ENCODE results near the gene HDAC5.

DNA sequence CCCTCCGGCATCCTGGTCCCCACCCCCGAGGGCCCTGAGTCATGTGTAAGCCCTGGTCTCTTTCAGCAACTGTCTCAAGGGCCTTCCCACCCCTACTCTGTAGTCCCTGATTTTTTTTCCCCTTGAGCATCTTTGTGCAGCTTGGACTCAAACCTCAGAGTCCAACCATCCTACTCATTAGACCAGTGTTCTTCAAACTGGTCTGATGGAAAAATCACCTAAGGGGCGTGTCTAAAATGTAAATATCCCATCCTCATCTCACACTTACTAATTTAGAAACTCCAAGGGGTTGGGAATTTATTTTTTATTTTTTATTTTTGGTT, 52.3 kb downstream of the HDAC5 start:
- TF ChIP-seq POLR2AphosphoS5 (IDR thresholded peaks at IDR 0.05; ENCODE audit: low read depth, low read length), result no peak
- TF ChIP-seq, protein P1, sequence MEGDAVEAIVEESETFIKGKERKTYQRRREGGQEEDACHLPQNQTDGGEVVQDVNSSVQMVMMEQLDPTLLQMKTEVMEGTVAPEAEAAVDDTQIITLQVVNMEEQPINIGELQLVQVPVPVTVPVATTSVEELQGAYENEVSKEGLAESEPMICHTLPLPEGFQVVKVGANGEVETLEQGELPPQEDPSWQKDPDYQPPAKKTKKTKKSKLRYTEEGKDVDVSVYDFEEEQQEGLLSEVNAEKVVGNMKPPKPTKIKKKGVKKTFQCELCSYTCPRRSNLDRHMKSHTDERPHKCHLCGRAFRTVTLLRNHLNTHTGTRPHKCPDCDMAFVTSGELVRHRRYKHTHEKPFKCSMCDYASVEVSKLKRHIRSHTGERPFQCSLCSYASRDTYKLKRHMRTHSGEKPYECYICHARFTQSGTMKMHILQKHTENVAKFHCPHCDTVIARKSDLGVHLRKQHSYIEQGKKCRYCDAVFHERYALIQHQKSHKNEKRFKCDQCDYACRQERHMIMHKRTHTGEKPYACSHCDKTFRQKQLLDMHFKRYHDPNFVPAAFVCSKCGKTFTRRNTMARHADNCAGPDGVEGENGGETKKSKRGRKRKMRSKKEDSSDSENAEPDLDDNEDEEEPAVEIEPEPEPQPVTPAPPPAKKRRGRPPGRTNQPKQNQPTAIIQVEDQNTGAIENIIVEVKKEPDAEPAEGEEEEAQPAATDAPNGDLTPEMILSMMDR (IDR thresholded peaks at IDR 0.05), result no peak
- TF ChIP-seq, protein P2, sequence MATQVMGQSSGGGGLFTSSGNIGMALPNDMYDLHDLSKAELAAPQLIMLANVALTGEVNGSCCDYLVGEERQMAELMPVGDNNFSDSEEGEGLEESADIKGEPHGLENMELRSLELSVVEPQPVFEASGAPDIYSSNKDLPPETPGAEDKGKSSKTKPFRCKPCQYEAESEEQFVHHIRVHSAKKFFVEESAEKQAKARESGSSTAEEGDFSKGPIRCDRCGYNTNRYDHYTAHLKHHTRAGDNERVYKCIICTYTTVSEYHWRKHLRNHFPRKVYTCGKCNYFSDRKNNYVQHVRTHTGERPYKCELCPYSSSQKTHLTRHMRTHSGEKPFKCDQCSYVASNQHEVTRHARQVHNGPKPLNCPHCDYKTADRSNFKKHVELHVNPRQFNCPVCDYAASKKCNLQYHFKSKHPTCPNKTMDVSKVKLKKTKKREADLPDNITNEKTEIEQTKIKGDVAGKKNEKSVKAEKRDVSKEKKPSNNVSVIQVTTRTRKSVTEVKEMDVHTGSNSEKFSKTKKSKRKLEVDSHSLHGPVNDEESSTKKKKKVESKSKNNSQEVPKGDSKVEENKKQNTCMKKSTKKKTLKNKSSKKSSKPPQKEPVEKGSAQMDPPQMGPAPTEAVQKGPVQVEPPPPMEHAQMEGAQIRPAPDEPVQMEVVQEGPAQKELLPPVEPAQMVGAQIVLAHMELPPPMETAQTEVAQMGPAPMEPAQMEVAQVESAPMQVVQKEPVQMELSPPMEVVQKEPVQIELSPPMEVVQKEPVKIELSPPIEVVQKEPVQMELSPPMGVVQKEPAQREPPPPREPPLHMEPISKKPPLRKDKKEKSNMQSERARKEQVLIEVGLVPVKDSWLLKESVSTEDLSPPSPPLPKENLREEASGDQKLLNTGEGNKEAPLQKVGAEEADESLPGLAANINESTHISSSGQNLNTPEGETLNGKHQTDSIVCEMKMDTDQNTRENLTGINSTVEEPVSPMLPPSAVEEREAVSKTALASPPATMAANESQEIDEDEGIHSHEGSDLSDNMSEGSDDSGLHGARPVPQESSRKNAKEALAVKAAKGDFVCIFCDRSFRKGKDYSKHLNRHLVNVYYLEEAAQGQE (IDR thresholded peaks at IDR 0.05; ENCODE audit: insufficient read depth in 1 of 2, low read depth in 2 of 2, low read length in 1 of 2), result no peak
